Activated naive CD4-positive, alpha-beta T cell treated with anti-CD3 and anti-CD28 coated beads, Interleukin-2, amount 50 U/mL, for 72 hours (primary cell): ENCODE measurements around the gene ZDHHC8. TPM values are rescaled to one million over a fixed set of nuclear protein-coding genes. Genes with fewer than 3 reads are reported as not detected.

Experiments
- ATAC-seq, 2 donors: fragments of 150-1000 bp; cut with Tn5 transposase; 2 replicates each; pipeline ENCODE4 v1.10.0; 2021; ENCODE audit warnings: mild to moderate bottlenecking in 2 of 2, moderate library complexity in 2 of 2
- DNase-seq, 2 donors: peaks; one replicate each; pipeline ENCODE4 v3.0.0; 2021 to 2022; ENCODE audit warnings: low spot score in 2 of 2
- H3K27ac Mint-ChIP-seq, 2 donors: one replicate each; pipeline ENCODE4 v1.8.0; 2022; ENCODE audit warnings: mild to moderate bottlenecking in 2 of 2, mixed read lengths in 2 of 2
- H3K36me3 Mint-ChIP-seq, 2 donors: one replicate each; pipeline ENCODE4 v1.8.0; 2022; ENCODE audit warnings: mixed read lengths in 2 of 2
- H3K9me3 Mint-ChIP-seq, 2 donors: one replicate each; pipeline ENCODE4 v1.8.0; 2022; ENCODE audit warnings: mixed read lengths in 2 of 2
- total RNA-seq, 2 donors: library from RNA; stranded (reverse); gene quantifications; one replicate each; pipeline ENCODE4 v1.2.3, GENCODE V29; 2022

The ZDHHC8 gene
- total RNA-seq, 2 donors from 2014 or later: 17.6 to 55.4 TPM

DNA sequence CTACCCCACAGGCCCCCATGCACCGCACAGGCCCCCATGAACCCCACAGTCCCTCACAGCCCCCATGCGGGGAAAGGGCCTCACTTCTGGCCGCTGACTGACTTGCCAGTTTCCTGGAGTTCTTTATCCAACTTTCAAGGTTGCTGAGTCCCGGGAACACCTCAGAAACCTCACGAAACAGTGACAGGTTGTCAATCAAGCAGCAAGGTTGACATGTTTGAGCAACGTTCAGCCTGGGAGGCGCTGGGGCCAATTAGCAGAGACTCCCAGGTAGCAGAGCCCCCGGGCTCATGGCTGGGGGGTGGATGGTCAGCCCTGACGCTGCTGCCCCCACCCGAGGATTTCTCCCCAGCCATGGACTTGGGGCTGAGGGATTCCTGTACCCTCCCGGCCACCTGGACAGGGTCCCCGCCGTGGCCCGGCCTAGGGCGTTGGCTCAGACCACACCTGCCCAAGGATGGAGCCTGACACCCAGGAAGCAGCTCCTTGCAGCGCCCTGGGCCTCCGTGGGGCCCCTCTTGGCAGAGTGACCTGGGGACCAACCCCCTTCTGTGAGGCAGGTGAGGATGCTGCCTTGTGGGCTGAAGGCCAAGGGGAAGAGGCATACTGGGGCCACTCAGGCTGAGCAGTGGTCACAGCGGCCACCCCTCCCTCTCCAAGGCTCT, 53.0 kb downstream of the ZDHHC8 start:
- ATAC-seq (no peak), DNase-seq (no peak)
- Mint-ChIP-seq H3K36me3 (no peaks in the 10 kb centered on the region), H3K27ac (no peak overlapping the region), H3K9me3 (no peaks in the 10 kb centered on the region)

GRCh38 chr22:20185750-20186149, 54.1 kb downstream of the ZDHHC8 start:
- no peaks in the 10 kb centered on the region for H3K36me3 Mint-ChIP-seq
- ATAC-seq (no peak), DNase-seq (no peak)
- no peaks in the 10 kb centered on the region for H3K9me3 Mint-ChIP-seq
- no peak overlapping the region for H3K27ac Mint-ChIP-seq

- H3K36me3 Mint-ChIP-seq: no peaks in the 10 kb centered on the region
- no peak overlapping the region for H3K27ac Mint-ChIP-seq
- DNase-seq: no peak
- ATAC-seq: no peak
- no peaks in the 10 kb centered on the region for H3K9me3 Mint-ChIP-seq
Observed at GRCh38 chr22:20186183-20186870, 54.7 kb downstream of the ZDHHC8 start.

DNA sequence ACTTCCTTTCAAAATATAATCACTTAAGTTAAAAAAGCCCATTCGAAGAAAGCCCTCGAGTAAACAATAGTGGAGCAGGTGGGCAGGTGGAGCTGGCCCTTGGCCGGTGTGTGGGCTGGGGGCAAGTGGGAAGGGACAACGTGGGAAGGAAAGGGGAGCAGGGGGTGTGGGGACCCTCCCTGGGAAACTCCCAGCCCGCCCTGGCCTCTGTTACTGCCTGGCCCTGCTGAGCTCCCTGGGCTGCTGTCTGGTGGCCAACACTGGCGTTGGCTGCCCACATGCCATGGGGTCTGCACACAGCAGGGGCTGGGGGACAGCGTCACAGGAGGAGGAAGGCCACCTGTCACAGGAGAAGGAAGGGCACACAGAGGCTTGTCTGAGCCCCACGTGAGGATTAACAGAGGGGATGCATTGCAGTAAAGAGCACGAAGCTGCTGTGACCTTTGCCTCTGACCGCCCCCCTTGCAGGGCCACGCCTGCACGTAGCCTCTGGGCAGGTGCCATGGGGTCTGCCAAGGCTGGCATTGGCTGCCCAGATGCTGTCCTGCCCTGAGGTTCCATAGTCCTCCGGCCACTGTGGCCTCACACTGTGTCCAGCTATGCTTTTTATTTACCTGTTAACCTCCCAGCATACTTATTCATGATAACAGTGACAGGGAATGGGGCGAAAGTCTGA, 55.4 kb downstream of the ZDHHC8 start:
- DNase-seq (no peak), ATAC-seq (no peak)
- Mint-ChIP-seq H3K9me3 (no peaks in the 10 kb centered on the region), H3K36me3 (no peaks in the 10 kb centered on the region), H3K27ac (peak overlapping the region in 1 of 2 donors; percentile 50)

- Mint-ChIP-seq H3K36me3 (no peaks in the 10 kb centered on the region), H3K9me3 (no peaks in the 10 kb centered on the region), H3K27ac (no peak overlapping the region)
- DNase-seq: no peak
- no peak for ATAC-seq
Observed at GRCh38 chr22:20187777-20188566, 56.4 kb downstream of the ZDHHC8 start.

DNA sequence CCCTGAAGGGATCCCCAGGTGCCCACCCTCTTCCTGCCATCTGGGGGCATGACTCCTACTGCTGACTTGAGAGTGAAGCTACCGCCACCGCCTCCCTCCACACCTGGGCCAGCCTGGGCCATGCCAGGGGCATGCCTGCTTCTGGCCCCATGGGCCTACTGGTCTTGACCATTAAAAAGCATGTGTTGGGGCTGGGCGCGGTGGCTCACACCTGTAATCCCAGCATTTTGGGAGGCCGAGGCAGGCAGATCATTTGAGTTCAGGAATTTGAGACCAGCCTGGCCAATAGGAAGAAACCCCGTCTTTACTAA, 56.9 kb downstream of the ZDHHC8 start:
- DNase-seq: no peak
- Mint-ChIP-seq H3K36me3 (no peaks in the 10 kb centered on the region), H3K9me3 (no peaks in the 10 kb centered on the region), H3K27ac (no peak overlapping the region)
- ATAC-seq: no peak

DNA sequence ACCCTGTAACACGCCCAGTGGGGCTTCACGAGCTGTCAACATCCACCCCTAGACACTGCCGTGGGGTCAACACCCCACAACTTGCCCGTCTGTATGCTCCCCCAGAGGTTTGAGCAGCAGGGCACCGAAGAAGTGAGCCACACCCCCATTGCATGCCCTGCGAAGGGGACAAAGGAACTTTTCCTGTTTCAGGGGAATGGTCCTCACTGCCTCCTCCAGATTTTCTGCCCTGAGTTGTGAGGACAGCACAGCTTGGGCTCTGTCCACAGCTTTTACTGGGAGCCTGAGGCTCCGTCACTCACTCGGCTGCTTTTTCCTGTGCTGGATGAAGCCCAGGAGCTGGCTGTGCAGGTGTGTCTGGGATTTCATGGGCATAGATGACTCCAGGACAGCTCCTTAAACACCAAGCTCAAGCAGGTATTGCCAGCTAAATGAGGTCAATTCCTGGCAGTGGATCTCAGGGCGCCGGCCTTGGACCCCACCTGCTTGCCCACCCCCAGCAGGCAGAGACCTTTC, 59.5 kb downstream of the ZDHHC8 start:
- no peak for ATAC-seq
- Mint-ChIP-seq H3K9me3 (no peaks in the 10 kb centered on the region), H3K36me3 (no peaks in the 10 kb centered on the region), H3K27ac (no peak overlapping the region)
- DNase-seq: no peak

GRCh38 chr22:20191803-20192202, 60.2 kb downstream of the ZDHHC8 start:
- Mint-ChIP-seq H3K27ac (no peak overlapping the region), H3K9me3 (no peaks in the 10 kb centered on the region), H3K36me3 (no peaks in the 10 kb centered on the region)
- DNase-seq: no peak
- no peak for ATAC-seq

DNA sequence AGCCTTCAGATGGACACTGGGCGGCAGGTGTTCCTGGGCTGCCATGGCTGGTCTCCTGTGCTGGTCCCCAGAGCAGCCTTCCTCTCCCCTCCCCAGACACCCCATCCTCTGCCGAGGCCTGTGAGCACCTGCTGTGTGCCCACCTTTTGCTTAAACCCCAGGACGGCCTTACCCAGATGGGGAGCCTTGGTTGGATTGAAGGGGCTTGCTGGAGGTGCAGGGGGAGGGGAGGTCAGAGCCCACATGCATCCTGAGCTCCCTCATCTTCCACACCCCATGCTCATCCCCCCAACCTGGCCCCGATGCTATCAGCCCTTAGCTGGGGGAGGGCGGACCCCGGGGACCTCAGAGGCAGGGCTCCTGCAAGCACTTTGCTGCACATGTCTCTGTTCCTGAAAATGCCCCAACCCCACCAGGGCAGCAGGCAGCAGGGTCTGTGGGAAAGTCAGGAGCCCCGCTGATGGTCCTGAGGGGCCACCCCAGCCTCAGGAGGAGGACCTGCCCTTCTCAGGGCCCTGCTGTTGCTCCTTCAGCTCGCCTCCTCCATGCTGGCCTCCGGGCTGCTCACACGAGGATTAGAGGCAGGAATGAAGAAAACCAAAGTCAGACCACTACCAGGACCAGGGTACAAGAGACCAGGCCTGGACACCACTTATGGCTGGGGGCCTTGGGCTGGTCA, 60.8 kb downstream of the ZDHHC8 start:
- Mint-ChIP-seq H3K36me3 (no peaks in the 10 kb centered on the region), H3K9me3 (no peaks in the 10 kb centered on the region), H3K27ac (no peak overlapping the region)
- no peak for DNase-seq
- ATAC-seq: no peak

DNA sequence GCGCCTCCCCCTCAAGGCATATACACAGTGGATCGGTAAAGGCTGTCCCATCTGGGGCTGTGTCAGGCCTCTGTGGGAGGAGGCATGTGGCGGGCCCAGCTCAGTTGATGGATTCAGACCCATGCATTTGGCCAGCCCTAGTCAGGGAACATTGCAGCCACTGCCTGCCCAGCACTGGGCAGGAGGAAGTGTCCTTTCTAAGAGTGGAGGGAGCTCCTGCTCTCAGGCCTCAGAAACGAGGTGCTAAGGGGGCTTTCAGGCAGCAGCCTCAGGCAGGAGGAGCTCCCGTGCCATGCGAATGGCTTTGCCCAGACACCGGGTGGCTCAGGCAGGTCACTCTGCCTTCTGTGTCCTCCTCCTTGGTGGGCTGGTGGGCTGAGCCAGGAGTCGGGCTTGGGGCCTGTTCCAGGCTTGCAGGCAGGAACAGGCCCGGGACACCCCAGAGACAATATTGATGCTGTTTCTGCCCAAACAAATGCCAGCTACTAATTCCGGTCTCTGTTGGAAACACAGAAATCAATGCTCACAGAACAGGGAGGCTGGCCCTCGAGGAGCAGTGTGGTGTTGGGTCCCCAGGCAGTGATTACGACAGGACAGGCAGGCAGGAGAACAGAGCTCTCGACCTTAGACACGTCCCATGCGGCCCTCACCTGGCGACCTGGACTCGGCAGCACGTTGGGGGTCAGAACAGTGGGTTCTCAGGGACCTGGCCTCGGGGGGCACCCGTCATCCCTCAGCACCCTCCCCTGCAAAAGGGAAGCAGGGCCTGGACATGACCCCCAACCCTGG, 61.6 kb downstream of the ZDHHC8 start:
- no peak overlapping the region for H3K27ac Mint-ChIP-seq
- no peaks in the 10 kb centered on the region for H3K9me3 Mint-ChIP-seq
- no peak for DNase-seq
- no peak for ATAC-seq
- H3K36me3 Mint-ChIP-seq: no peaks in the 10 kb centered on the region

DNA sequence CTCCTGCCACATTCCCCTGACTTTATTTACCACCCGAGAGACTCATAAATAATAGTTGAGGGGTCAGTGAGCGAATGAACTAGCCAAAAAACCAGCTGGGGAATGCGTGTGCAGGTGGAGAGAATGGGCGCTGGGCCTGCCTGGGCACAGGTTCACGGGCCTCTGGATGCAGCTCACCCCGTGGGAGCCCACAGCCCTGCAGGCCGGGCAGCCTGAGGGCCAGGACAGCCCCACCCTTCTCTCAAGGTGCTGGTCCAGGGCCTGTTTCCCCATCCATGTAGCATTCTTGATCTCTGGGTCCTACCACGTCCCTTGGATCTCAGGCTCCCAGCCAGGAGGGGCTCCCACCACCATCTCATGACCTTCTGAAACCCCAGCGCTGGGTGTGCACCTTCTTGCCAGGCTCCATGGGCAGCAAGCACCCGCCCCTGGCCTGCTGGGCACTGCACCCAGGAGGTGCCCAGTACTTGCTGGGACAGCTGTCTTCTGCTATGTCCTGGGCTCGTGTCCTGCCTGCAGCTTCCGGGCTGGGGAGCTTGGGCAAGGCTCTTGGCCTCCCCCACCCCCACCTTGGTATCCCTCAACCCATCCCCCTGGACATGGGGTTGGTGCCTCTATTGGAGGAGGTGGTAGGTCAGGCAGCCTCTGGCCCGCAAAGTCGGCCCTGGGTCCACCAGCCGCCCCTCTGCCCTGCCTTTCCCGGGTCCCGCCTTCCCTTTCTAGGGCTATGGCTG, 62.3 kb downstream of the ZDHHC8 start:
- ATAC-seq (no peak), DNase-seq (no peak)
- H3K27ac Mint-ChIP-seq: no peak overlapping the region
- H3K36me3 Mint-ChIP-seq: no peaks in the 10 kb centered on the region
- H3K9me3 Mint-ChIP-seq: no peaks in the 10 kb centered on the region

- H3K27ac Mint-ChIP-seq: no peak overlapping the region
- ATAC-seq: no peak
- no peak for DNase-seq
- no peaks in the 10 kb centered on the region for H3K36me3 Mint-ChIP-seq
- H3K9me3 Mint-ChIP-seq: no peaks in the 10 kb centered on the region
Observed at GRCh38 chr22:20194681-20195593, 63.3 kb downstream of the ZDHHC8 start.

GRCh38 chr22:20196094-20196842, 64.7 kb downstream of the ZDHHC8 start:
- DNase-seq (no peak), ATAC-seq (no peak)
- no peaks in the 10 kb centered on the region for H3K9me3 Mint-ChIP-seq
- no peaks in the 10 kb centered on the region for H3K36me3 Mint-ChIP-seq
- H3K27ac Mint-ChIP-seq: no peak overlapping the region
